Glomerular endothelial cell (primary cell): ENCODE measurements around the gene SCLY. TPM values are rescaled to one million over a fixed set of nuclear protein-coding genes. Genes with fewer than 3 reads are reported as not detected.

Experiments
- total RNA-seq: library from RNA; depleted of rRNA; stranded (reverse); fragments of >200 nt; gene quantifications from 2 replicates; pipeline ENCODE4 v1.2.3, GENCODE V29; 2015

The SCLY gene
- total RNA-seq, 1 donor from 2014 or later = 22.9 TPM

Other genes with a start within 250 kb of the SCLY start
- not detected in 2 replicates for gene RAMP1, start 201.4 kb upstream of the SCLY start, total RNA-seq
- gene UBE2F, start 94.0 kb upstream of the SCLY start, total RNA-seq = 93.0 and 99.7 TPM in 2 replicates
- gene ESPNL, start 39.3 kb downstream of the SCLY start, total RNA-seq = 0.44 and 0.53 TPM in 2 replicates
- 0.12 TPM in 1 of 2 replicates, not detected in the other for gene KLHL30, start 77.7 kb downstream of the SCLY start, total RNA-seq
- gene ERFE, start 98.0 kb downstream of the SCLY start, total RNA-seq = 34.1 and 64.1 TPM in 2 replicates
- gene ILKAP, start 142.7 kb downstream of the SCLY start, total RNA-seq = 12.9 and 25.1 TPM in 2 replicates
- gene HES6, start 179.0 kb downstream of the SCLY start, total RNA-seq = 6.0 and 7.2 TPM in 2 replicates
- gene PER2, start 227.6 kb downstream of the SCLY start, total RNA-seq = 1.5 and 3.7 TPM in 2 replicates